IPS DF 6.9 (cell line): ENCODE measurements around the gene EXOC4.
"Not testable (repeated sequence)": the region's sequence is repeated elsewhere in the genome, so short reads cannot be mapped to it uniquely, and the experiment has no call there.

ENCODE experiments used
- DNase-seq: peaks from one replicate; pipeline ENCODE4 v3.0.0-alpha.2; 2013; ENCODE audit warnings: low read depth, low spot score
- H3K27ac ChIP-seq: one replicate; pipeline ENCODE4 v1.5.1; 2013; ENCODE audit warnings: low read length, control low read depth
- H3K27me3 ChIP-seq: 2 replicates; pipeline ENCODE4 v1.6.1; 2013; ENCODE audit warnings: mild to moderate bottlenecking, low read length; ENCODE audit not compliant: control insufficient read depth, insufficient read depth
- H3K36me3 ChIP-seq: 2 replicates; pipeline ENCODE4 v1.6.1; 2013; ENCODE audit warnings: low read length; ENCODE audit not compliant: control insufficient read depth, insufficient read depth
- H3K4me1 ChIP-seq: 2 replicates; pipeline ENCODE4 v1.6.1; 2013; ENCODE audit warnings: low read length; ENCODE audit not compliant: control insufficient read depth, insufficient read depth
- H3K4me3 ChIP-seq: 2 replicates; pipeline ENCODE4 v1.5.1; 2013; ENCODE audit warnings: mild to moderate bottlenecking, low read length
- H3K9me3 ChIP-seq: 2 replicates; pipeline ENCODE4 v1.6.1; 2013; ENCODE audit warnings: low read length, inconsistent platforms; ENCODE audit not compliant: control insufficient read depth, insufficient read depth
- WGBS: extraction: QIAGEN DNeasy Blood & Tissue Kit; methylation state at CpG from one replicate; pipeline ENCODE4 v1.1.7; 2013; ENCODE audit warnings: mixed read lengths, missing lambda C conversion rate; ENCODE audit not compliant: insufficient read length, insufficient coverage; 5-methylcytosine and 5-hydroxymethylcytosine counted together

The EXOC4 gene

DNA sequence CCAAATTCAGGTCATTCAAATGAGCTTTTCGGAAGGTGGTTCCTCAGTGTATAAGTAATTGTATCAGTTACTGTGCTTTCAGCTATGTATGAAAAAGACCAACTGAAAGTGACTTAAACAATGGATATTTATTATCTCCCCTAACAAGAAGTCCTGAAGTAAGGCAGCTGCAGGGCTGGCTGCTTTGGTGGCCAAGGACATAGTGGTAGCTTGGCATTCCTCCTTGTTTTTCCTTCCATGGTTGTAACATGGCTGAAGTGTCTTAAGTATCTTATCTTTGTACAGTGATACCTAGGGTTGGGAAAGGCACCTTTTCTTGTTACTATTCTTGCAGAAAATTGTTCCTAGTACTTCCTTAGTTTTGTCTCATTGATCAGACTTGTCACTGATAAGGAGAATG is 21.4 kb downstream of the EXOC4 start:
- no peaks in the 10 kb centered on the region for H3K4me1 ChIP-seq
- no peak for DNase-seq
- no CpG with 5 or more reads among the region's 1 CpG for WGBS
- no peak overlapping the region for H3K27ac ChIP-seq
- H3K9me3 ChIP-seq: no peaks in the 10 kb centered on the region
- H3K27me3 ChIP-seq: no peaks in the 10 kb centered on the region; the same call in 1 of the 2 replicates
- peaks cover 4% of the 10 kb centered on the region; the same call in 1 of the 2 replicates for H3K36me3 ChIP-seq
- H3K4me3 ChIP-seq: no peak overlapping the region

DNA sequence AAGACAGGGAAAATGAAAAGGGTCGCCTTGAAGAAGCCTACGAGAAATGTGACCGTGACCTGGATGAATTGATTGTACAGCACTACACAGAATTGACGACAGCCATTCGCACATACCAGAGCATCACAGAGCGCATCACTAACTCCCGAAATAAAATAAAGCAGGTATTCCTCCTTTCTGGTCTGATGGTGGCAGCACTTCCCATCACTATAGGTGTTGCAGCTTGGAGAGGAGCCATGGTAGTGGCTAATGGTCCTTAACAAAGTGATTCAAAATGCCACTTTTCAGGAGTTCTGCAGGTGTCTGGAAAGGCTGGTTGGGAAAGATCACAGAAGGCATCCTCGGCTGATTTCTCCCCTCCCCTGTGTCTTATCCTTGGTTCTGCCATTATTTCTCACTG is 22.1 kb downstream of the EXOC4 start:
- Histone ChIP-seq H3K9me3 (no peaks in the 10 kb centered on the region), H3K27ac (no peak overlapping the region), H3K36me3 (peaks cover 4% of the 10 kb centered on the region; the same call in 1 of the 2 replicates), H3K4me3 (no peak overlapping the region), H3K27me3 (no peaks in the 10 kb centered on the region; the same call in 1 of the 2 replicates), H3K4me1 (no peaks in the 10 kb centered on the region)
- DNase-seq: no peak
- WGBS: no CpG with 5 or more reads among the region's 8 CpGs

DNA sequence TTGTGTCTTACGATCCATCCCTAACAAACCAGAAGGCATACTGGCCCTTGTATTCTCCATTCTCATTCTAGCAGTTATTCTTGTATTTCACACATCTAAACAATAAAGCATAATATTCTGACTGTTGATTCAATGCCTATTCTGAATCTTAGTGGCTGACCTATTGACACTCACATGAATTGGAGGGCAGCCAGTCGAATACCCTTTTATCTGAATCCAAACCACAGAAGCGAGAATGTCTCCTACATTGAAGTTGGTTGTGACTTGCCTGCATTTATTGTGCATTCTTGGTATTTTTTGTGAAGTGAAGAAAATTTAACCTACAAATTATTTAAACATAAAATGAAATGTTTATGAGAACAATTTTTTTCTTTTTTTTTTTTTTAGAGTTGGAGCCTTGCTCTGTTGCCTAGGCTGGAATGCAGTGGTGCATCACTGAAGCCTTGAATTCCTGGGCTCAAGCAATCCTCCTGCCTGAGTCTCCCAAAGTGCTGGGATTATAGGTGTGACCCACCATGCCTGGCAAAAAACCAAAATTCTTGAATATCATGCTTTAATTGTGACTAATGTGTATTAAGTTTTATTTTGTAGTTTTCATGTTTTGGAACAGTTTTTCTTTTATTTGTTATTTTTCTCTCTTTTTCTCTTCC is 22.7 kb downstream of the EXOC4 start:
- Histone ChIP-seq H3K36me3 (peaks cover 4% of the 10 kb centered on the region; the same call in 1 of the 2 replicates), H3K27ac (no peak overlapping the region), H3K4me1 (no peaks in the 10 kb centered on the region), H3K4me3 (no peak overlapping the region), H3K9me3 (no peaks in the 10 kb centered on the region), H3K27me3 (no peaks in the 10 kb centered on the region; the same call in 1 of the 2 replicates)
- DNase-seq: no peak
- no CpG with 5 or more reads among the region's 3 CpGs for WGBS

DNA sequence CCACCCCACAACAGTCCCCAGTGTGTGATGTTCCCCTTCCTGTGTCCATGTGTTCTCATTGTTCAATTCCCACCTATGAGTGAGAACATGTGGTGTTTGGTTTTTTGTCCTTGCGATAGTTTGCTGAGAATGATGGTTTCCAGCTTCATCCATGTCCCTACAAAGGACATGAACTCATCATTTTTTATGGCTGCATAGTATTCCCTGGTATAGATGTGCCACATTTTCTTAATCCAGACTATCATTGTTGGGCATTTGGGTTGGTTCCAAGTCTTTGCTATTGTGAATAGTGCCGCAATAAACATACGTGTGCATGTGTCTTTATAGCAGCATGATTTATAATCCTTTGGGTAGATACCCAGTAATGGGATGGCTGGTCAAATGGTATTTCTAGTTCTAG is 26.1 kb downstream of the EXOC4 start:
- not testable (repeated sequence) for H3K27me3 ChIP-seq, DNase-seq, H3K9me3 ChIP-seq, H3K4me3 ChIP-seq, H3K36me3 ChIP-seq, H3K27ac ChIP-seq, H3K4me1 ChIP-seq
- no CpG with 5 or more reads among the region's 3 CpGs for WGBS

DNA sequence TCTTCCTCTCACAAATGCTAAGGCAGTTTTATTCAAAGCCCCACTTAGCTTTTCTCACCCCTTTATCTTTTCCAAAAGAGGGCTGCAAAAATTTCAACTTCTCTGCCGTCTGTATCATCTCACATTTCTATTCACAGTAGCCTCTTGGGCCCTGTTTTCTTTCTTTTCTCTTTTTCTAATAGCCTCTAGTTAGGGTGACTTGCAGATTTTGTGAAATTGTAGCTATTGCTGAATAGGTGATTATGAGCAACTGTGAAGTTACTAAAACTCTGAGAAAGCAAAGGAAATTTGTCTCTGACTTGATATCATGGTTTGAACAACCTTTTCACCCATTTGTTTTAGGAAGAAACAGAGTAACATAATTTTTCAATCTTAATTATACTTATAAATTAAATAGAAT is 29.2 kb downstream of the EXOC4 start:
- H3K4me1 ChIP-seq: no peaks in the 10 kb centered on the region
- DNase-seq: no peak
- no peak overlapping the region for H3K4me3 ChIP-seq
- WGBS: no CpG with 5 or more reads among the region's 1 CpG
- no peak overlapping the region for H3K27ac ChIP-seq
- no peaks in the 10 kb centered on the region for H3K9me3 ChIP-seq
- H3K27me3 ChIP-seq: no peaks in the 10 kb centered on the region; the same call in 1 of the 2 replicates
- no peaks in the 10 kb centered on the region for H3K36me3 ChIP-seq

DNA sequence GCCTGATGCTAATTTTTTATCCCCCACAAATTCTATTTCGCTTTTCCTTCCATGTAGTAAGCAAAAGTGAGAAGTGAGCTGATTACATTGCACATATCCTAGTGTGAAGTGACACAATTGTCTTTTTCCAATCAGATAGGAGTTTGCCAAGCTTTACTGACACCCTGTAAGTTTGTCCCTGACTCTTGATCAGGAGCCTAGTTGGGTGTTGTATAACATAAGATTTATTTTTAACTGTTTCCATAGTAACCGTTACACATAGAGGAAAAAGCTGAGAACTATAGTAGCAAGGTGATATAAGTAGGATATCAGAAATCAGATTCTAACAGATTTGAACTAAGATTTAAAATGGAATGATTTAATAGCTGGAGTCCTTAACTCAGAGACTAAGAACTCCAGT is 31.2 kb downstream of the EXOC4 start:
- Histone ChIP-seq H3K36me3 (no peaks in the 10 kb centered on the region; the same call in 1 of the 2 replicates), H3K4me1 (no peaks in the 10 kb centered on the region), H3K4me3 (no peak overlapping the region), H3K9me3 (no peaks in the 10 kb centered on the region), H3K27me3 (no peaks in the 10 kb centered on the region), H3K27ac (no peak overlapping the region)
- DNase-seq: no peak
- no CpG with 5 or more reads among the region's 2 CpGs for WGBS

DNA sequence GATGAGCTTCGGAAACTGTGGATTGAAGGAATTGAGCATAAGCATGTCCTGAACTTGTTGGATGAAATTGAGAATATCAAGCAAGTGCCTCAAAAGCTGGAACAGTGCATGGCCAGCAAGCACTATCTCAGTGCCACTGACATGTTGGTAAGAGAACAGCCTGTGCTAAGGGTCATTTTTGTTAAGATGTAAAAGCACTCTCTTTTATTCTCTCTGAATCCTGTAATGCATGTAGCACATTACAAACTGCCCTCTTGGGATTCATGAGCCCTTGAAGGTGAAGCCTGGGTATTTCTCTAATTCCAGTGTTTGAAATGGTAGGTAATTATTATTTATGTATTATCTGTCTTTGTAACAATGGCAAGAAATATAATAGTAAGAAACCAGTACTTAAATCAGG is 36.1 kb downstream of the EXOC4 start:
- H3K27me3 ChIP-seq: no peaks in the 10 kb centered on the region
- no peaks in the 10 kb centered on the region for H3K4me1 ChIP-seq
- DNase-seq: no peak
- H3K4me3 ChIP-seq: no peak overlapping the region
- WGBS: no CpG with 5 or more reads among the region's 1 CpG
- H3K9me3 ChIP-seq: no peaks in the 10 kb centered on the region
- no peaks in the 10 kb centered on the region; the same call in 1 of the 2 replicates for H3K36me3 ChIP-seq
- no peak overlapping the region for H3K27ac ChIP-seq

DNA sequence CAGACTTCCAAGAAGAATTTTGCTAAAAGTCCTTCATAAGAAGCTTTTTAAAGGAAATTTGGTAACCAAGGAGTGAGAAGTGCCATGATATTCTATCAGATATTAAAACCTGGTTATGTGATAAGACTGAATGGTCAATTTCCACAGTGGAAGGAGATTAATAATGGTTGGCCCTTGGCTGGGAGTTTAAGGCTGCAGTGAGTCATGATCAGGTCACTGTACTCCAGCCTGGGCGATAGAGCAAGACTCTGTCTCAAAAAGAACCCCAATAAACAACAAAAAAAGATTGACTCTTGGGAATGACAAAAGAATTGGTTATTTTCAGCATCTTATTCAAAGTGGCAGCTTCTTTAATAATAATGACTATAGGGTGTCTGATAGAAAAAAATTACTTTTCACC is 37.2 kb downstream of the EXOC4 start:
- Histone ChIP-seq H3K36me3 (no peaks in the 10 kb centered on the region; the same call in 1 of the 2 replicates), H3K4me3 (no peak overlapping the region)

DNA sequence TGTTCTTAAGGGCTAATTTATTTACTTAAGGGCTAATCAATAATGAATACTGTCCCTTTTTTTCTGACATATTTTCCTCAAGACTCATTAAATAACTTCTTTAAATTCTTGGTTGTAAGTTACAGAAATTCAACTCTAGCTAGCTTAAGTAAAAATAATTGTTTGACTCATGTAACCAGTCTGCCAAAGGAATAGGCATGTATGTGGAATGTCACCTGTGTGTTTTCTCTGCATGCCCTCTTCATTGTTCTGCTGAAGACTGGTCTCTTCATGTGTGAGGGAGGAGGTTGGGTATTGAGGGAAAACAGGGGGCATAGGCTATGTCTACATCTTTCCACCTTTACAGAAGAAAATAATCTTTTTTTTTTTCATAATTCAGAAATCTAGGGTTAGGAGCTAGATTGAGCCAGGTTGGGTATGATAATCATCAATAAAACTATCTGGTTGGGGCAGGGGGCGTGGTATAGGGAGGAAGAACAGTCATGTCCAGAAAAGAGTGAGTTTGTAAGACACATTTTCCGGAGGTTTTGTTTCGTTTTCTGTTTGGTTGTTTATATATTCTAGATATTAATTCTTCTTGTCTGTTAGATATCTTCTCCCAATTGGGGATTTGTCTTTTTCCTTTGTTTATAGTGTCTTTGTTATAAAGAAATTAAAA is 37.9 kb downstream of the EXOC4 start:
- Histone ChIP-seq H3K27ac (no peak overlapping the region), H3K9me3 (no peaks in the 10 kb centered on the region), H3K27me3 (no peaks in the 10 kb centered on the region), H3K4me1 (no peaks in the 10 kb centered on the region), H3K4me3 (no peak overlapping the region), H3K36me3 (no peaks in the 10 kb centered on the region; the same call in 1 of the 2 replicates)
- no CpG with 5 or more reads among the region's 3 CpGs for WGBS
- DNase-seq: no peak

More for the DNA sequence above, 37.2 kb downstream of the EXOC4 start:
- Histone ChIP-seq H3K9me3 (no peaks in the 10 kb centered on the region), H3K4me1 (no peaks in the 10 kb centered on the region), H3K27me3 (no peaks in the 10 kb centered on the region), H3K27ac (no peak overlapping the region)
- WGBS: no CpG with 5 or more reads among the region's 1 CpG
- no peak for DNase-seq

DNA sequence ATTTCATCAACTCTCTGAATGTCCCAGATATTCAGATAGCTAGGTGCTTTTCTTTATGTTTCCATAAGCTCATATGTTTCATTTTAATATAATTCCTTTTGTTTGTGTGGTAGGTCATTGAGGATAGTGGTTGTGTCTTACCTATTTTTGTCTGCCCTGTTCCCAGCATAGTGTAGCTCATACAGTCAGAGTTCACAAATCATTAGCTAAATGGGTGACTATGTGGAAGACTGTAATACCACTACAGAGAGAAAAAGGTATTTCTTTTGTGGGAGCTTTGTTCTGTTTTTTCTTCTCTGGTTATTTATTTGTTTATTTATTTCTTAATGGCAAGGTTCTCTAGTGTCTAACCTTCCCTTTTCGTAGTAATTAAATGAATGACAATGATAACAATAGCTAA is 39.8 kb downstream of the EXOC4 start:
- H3K9me3 ChIP-seq: no peaks in the 10 kb centered on the region
- no peak overlapping the region for H3K4me3 ChIP-seq
- H3K4me1 ChIP-seq: no peaks in the 10 kb centered on the region
- no peaks in the 10 kb centered on the region; the same call in 1 of the 2 replicates for H3K36me3 ChIP-seq
- DNase-seq: no peak
- WGBS: no CpG with 5 or more reads among the region's 1 CpG
- no peaks in the 10 kb centered on the region for H3K27me3 ChIP-seq
- no peak overlapping the region for H3K27ac ChIP-seq
